Ovary (tissue), 3 donors: ENCODE results near the gene WDFY1.
"Not testable (repeated sequence)": the region's sequence is repeated elsewhere in the genome, so short reads cannot be mapped to it uniquely, and the experiment has no call there.

ENCODE experiments used
- EP300 ChIP-seq: sonication (generic); formaldehyde crosslinking; IDR thresholded peaks from one replicate; pipeline ENCODE4 v1.6.1; 2017; ENCODE audit warnings: antibody characterized with exemption
- POLR2A ChIP-seq: fragments of 450-650 bp; IDR thresholded peaks from one replicate; pipeline ENCODE4 v1.6.1; 2017; ENCODE audit warnings: antibody characterized with exemption, mild to moderate bottlenecking, moderate library complexity
- TF ChIP-seq, protein P1 (sequence below), 3 donors: fragments of 450-650 bp in 2 of 3; fragments of 200-600 bp in 1 of 3; IDR thresholded peaks; one replicate each; pipeline versions ENCODE4 v1.5.1 to v1.8.0; 2016 to 2022; ENCODE audit warnings: antibody characterized with exemption in 3 of 3, mild to moderate bottlenecking in 1 of 3
- donor health status: DM: no; HTN: no; CAD: no.

DNA sequence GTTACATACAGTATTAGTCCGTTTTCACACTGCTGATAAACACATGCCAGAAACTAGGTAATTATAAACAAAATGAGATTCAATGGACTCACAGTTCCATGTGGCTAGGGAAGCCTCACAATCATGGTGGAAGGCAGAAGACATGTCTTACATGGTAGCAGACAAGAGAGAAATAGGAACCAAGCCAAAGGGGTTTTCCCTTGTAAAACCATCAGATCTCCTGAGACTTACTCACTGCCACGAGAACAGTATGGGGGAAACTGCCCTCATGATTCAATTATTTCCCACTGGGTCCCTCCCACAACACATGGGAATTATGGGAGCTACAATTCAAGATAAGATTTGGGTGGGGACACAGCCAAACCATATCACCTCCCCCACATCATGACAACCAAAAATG, 5.7 kb downstream of the WDFY1 start:
- not testable (repeated sequence) for TF ChIP-seq EP300, POLR2A
- TF ChIP-seq, protein P1, sequence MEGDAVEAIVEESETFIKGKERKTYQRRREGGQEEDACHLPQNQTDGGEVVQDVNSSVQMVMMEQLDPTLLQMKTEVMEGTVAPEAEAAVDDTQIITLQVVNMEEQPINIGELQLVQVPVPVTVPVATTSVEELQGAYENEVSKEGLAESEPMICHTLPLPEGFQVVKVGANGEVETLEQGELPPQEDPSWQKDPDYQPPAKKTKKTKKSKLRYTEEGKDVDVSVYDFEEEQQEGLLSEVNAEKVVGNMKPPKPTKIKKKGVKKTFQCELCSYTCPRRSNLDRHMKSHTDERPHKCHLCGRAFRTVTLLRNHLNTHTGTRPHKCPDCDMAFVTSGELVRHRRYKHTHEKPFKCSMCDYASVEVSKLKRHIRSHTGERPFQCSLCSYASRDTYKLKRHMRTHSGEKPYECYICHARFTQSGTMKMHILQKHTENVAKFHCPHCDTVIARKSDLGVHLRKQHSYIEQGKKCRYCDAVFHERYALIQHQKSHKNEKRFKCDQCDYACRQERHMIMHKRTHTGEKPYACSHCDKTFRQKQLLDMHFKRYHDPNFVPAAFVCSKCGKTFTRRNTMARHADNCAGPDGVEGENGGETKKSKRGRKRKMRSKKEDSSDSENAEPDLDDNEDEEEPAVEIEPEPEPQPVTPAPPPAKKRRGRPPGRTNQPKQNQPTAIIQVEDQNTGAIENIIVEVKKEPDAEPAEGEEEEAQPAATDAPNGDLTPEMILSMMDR (IDR thresholded peaks at IDR 0.05): not testable (repeated sequence)
